Heart right ventricle (tissue), 16 donors: ENCODE data around the gene ITGA4. TPM values are rescaled to one million over a fixed set of nuclear protein-coding genes. Genes with fewer than 3 reads are reported as not detected.

ENCODE experiments used
- ATAC-seq, 8 donors: fragments of 200-7000 bp; cut with Tn5 transposase; one replicate each; pipeline ENCODE4 v1.9.1; 2020; ENCODE audit warnings: mild to moderate bottlenecking in 8 of 8, moderate library complexity in 8 of 8, moderate number of reproducible peaks in 1 of 8
- DNase-seq, 2 donors: peaks; one replicate each; pipeline ENCODE4 v3.0.0-alpha.2; 2020
- H3K27ac ChIP-seq, 10 donors: fragments of 200-600 bp; sonication (generic) in 2 of 10; one replicate each; pipeline versions ENCODE4 v1.5.0 to v1.8.0; 2020 to 2022; ENCODE audit warnings: mild to moderate bottlenecking in 3 of 10
- H3K27me3 ChIP-seq, 7 donors: fragments of 200-600 bp; one replicate each; pipeline ENCODE4 v1.8.0; 2021 to 2022; ENCODE audit warnings: mild to moderate bottlenecking in 2 of 7
- H3K36me3 ChIP-seq, 9 donors: fragments of 200-600 bp; sonication (generic) in 1 of 9; one replicate each; pipeline versions ENCODE4 v1.5.0 to v1.8.0; 2020 to 2022; ENCODE audit warnings: mild to moderate bottlenecking in 2 of 9
- H3K4me1 ChIP-seq, 9 donors: fragments of 200-600 bp; sonication (generic) in 1 of 9; one replicate each; pipeline versions ENCODE4 v1.5.0 to v1.8.0; 2020 to 2022; ENCODE audit warnings: mild to moderate bottlenecking in 4 of 9
- H3K4me3 ChIP-seq, 10 donors: fragments of 200-600 bp; sonication (generic) in 2 of 10; one replicate each; pipeline versions ENCODE4 v1.5.0 to v1.8.0; 2020 to 2022; ENCODE audit warnings: mild to moderate bottlenecking in 7 of 10, moderate library complexity in 2 of 10
- H3K9me3 ChIP-seq, 11 donors: fragments of 200-600 bp in 10 of 11; sonication (generic) in 2 of 11; one replicate each; pipeline versions ENCODE4 v1.5.0 to v1.8.0; 2013 to 2022; ENCODE audit warnings: mild to moderate bottlenecking in 2 of 11, control low read depth in 1 of 11, moderate library complexity in 1 of 11
- WGBS, 2 donors: extraction: QIAGEN DNeasy Blood & Tissue Kit; methylation state at CpG; one replicate each; pipeline ENCODE4 v1.1.7; 2013; ENCODE audit warnings: inconsistent platforms in 1 of 2; 5-methylcytosine and 5-hydroxymethylcytosine counted together
- intact Hi-C, 10 donors: fragments of 100-400 bp; cut with DNase I; formaldehyde crosslinking; loops; one replicate each; pipeline versions ENCODE4 v1.11.1 to v1.14.2; 2022
- polyA plus RNA-seq, 2 donors: library from polyadenylated mRNA; stranded (reverse); fragments of 200-250 nt; gene quantifications; one replicate each; pipeline ENCODE4 v1.2.3, GENCODE V29; 2013
- total RNA-seq, 10 donors: library from RNA; stranded (reverse); fragmentation: NEBNext Ultra II Directional in 3 of 10; extraction: Animal tissue kit (Norgen Biotek cat#: 25700) in 3 of 10; gene quantifications; one replicate each; pipeline versions ENCODE4 v1.2.1 to v1.2.4, GENCODE V29; 2021 to 2023
- TF ChIP-seq, protein P1 (sequence below), 9 donors: fragments of 200-600 bp; sonication (generic) in 2 of 9; IDR thresholded peaks; one replicate each; pipeline versions ENCODE4 v1.5.0 to v1.8.0; 2021 to 2022; ENCODE audit warnings: antibody characterized with exemption in 9 of 9, mild to moderate bottlenecking in 5 of 9, moderate library complexity in 1 of 9
- donor health status: Arrhythmogenic right ventricular cardiomyopathy.
- donor health status: ischemic (EF 13 %, LVEDD 7.1; RV severe dilation, severe dysfunction).
- donor health status: healthy with polysubstance abuse.
- donor health status: DM: no; HTN: yes; CAD: no.
- donor health status: DM: no; HTN: no; CAD: no.
- donor health status: ischemic (EF 25% LVEDD 6.9; RV normal size, moderate dysfunction).
- donor health status: ischemic (EF 25% LVEDD 5.7; RV mildly dilated, moderate dysfunction).
- donor health status: healthy.
- donor health status: DM: yes; HTN: yes; CAD: no.
- donor health status: Ischemic cardiomyopathy.
- donor health status: ischemic (EF 35%, LVEDD 5.7; RV mildly dilated, moderate dysfunction).
- donor health status: nonischemic (EF 11% LVEDD 7.7; RV severe dilation, severe dysfunction).
- donor health status: DM: yes; HTN: yes; CAD: no.
- donor health status: PGD.
- donor health status: ischemic (EF 29% LVEDD 5.4; RV normal size, mild dysfunction).
- donor health status: nonischemic (EF 23%, LVEDD 6.1; RV moderate dilation, normal function).

ITGA4 gene
- total and polyA plus RNA-seq, 12 donors, result 0.29 to 9.2 (median 1.4) TPM

DNA sequence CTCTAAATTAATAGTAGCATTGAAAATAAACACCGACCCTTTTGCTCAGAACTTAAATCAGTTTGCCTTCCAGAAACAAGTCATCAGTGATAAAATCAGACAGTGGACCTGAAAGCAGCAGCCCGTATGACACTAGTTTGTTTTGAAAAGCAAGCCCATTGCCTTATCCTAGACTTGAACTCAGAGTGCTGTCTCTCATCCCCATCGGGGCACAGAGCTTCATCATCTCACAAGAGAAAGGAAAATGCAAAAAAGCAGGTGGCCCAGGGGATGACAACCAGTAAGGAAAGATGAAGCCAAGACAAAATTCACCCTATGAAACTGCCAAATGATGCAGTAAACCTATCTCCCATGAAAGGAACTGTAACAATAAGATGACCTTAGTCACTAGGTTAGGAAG, 128.5 kb downstream of the ITGA4 start:
- no peaks in the 10 kb centered on the region for H3K4me1 ChIP-seq
- H3K4me3 ChIP-seq, result no peak overlapping the region
- H3K27ac ChIP-seq, result no peak overlapping the region
- H3K9me3 ChIP-seq, result no peaks in the 10 kb centered on the region
- 53 to 65% methylated on average over 3 of the region's 3 CpGs for WGBS, 2 donors
- ATAC-seq (no peak), DNase-seq (no peak)
- H3K27me3 ChIP-seq, result peaks cover 0 to 39% (median 13%) of the 10 kb centered on the region in 7 donors
- intact Hi-C loops, result loop anchor here in 1 of 10 donors (10.0 kb wide), 1 partner anchor 119 kb away; no protein-coding TSS in a partner anchor
- TF ChIP-seq, protein P1, sequence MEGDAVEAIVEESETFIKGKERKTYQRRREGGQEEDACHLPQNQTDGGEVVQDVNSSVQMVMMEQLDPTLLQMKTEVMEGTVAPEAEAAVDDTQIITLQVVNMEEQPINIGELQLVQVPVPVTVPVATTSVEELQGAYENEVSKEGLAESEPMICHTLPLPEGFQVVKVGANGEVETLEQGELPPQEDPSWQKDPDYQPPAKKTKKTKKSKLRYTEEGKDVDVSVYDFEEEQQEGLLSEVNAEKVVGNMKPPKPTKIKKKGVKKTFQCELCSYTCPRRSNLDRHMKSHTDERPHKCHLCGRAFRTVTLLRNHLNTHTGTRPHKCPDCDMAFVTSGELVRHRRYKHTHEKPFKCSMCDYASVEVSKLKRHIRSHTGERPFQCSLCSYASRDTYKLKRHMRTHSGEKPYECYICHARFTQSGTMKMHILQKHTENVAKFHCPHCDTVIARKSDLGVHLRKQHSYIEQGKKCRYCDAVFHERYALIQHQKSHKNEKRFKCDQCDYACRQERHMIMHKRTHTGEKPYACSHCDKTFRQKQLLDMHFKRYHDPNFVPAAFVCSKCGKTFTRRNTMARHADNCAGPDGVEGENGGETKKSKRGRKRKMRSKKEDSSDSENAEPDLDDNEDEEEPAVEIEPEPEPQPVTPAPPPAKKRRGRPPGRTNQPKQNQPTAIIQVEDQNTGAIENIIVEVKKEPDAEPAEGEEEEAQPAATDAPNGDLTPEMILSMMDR (IDR thresholded peaks at IDR 0.05), result no peak
- no peaks in the 10 kb centered on the region for H3K36me3 ChIP-seq

Other genes with a start within 250 kb of the ITGA4 start
- gene CERKL, start 199.7 kb downstream of the ITGA4 start, total RNA-seq, result not detected
- not detected for gene CERKL, start 199.7 kb downstream of the ITGA4 start, polyA plus RNA-seq
- gene NEUROD1, start 223.1 kb downstream of the ITGA4 start, total RNA-seq, result not detected
- gene NEUROD1, start 223.1 kb downstream of the ITGA4 start, polyA plus RNA-seq, result not detected